ENCODE data around the gene KRTAP12-3. TPM values are rescaled to one million over a fixed set of nuclear protein-coding genes. Genes with fewer than 3 reads are reported as not detected.
"Not testable (repeated sequence)": the region's sequence is repeated elsewhere in the genome, so short reads cannot be mapped to it uniquely, and the experiment has no call there.

KRTAP12-3 gene
- total and polyA plus RNA-seq, 2 donors = not detected

DNA sequence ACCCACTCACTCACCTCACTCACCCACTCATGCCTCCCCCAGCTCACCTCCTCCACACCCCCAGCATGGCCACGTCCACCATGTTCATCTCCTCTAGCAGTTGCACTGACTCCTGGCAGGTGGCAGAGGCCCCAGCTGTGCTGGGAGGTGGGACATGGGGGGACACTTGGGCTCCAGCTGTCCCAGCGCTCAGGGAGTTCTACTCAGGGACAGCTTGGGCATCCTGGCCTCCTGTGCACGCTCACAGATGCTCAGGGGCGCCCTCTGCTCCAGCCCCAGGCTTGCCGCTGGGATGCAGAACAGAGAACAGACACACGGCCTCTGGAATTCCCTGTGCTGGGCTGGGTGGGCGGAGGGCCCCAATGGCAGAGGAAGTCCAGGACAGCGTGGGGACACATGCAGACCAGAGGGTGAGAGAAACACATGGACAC lies 40.6 kb upstream of the KRTAP12-3 start:
- H3K4me3 ChIP-seq (ENCODE audit: low read depth, low read length) = no peak overlapping the region
- H3K36me3 ChIP-seq (ENCODE audit: insufficient read depth) = no peaks in the 10 kb centered on the region
- 55% methylated on average over 8 of the region's 8 CpGs for WGBS
- H3K27ac ChIP-seq (ENCODE audit: low read depth) = no peak overlapping the region
- no peak for DNase-seq (ENCODE audit: extremely low spot score)
- no peaks in the 10 kb centered on the region for H3K4me1 ChIP-seq (ENCODE audit: insufficient read depth)

DNA sequence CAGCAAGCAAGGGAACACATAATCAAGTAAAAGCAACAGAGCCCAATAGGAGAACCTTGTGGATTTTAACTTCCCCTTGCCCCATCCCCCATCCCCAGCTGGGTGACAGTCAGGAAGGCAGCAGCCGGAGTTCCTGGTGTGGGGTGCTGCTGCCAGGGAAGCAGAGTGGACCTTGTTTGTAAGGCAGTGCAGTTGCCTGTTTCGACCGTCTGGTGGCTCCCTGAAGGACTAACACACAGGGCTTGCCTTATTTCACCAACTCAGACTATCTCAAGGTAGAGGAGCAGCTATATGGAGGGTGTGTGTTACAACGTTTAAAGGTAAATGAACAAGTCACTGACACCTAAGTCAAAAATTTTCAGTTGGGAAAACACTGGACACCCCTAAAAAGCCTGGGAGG lies 39.2 kb upstream of the KRTAP12-3 start:
- no peaks in the 10 kb centered on the region for H3K36me3 ChIP-seq (ENCODE audit: insufficient read depth)
- no peak overlapping the region for H3K4me3 ChIP-seq (ENCODE audit: low read depth, low read length)
- no peak overlapping the region for H3K27ac ChIP-seq (ENCODE audit: low read depth)
- WGBS = 24% methylated on average over 4 of the region's 4 CpGs
- no peak for DNase-seq (ENCODE audit: extremely low spot score)
- H3K4me1 ChIP-seq (ENCODE audit: insufficient read depth) = no peaks in the 10 kb centered on the region

DNA sequence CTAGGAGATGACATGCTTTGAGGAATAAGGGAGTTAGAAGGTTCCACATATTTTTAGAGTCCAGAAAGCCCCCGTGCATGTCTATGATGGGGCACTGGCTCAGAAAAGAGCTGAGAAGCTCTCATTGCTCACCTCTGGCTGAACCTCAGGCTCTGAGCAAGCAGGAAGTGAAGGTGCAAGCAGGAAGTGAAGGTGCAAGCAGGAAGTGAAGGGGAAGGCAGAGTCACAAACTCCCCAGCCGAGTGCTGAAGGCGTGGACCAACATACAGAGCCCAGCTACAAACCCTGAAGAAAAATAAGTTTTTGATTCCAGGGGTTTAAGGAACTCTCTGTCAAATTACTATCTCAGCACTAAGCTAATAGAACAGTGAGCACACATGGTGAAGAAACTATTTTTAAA lies 38.8 kb upstream of the KRTAP12-3 start:
- Histone ChIP-seq H3K27ac (ENCODE audit: low read depth) (no peak overlapping the region), H3K4me1 (ENCODE audit: insufficient read depth) (no peaks in the 10 kb centered on the region), H3K36me3 (ENCODE audit: insufficient read depth) (no peaks in the 10 kb centered on the region), H3K4me3 (ENCODE audit: low read depth, low read length) (no peak overlapping the region)
- 70% methylated on average over 3 of the region's 3 CpGs for WGBS
- DNase-seq (ENCODE audit: extremely low spot score) = no peak

DNA sequence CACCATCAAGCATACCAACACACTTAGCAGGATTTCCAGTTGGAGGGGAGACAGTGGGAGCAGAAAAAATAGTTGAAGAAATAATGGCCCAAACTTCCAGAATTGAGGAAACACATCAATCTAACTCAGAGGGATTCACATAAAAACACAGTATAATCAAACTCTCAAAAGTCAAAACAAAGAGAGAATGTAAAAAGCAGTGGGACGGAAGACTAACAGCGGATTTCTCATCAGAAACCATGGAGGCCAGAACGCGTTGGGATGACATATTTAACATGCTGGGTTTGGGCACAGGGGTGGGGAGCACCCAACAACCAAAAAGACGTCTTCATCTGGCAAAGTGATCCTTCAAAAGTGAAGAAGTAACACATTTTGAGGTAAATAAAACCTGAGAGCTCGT lies 37.8 kb upstream of the KRTAP12-3 start:
- 85% methylated on average over 6 of the region's 6 CpGs for WGBS
- Histone ChIP-seq H3K4me1 (ENCODE audit: insufficient read depth) (no peaks in the 10 kb centered on the region), H3K4me3 (ENCODE audit: low read depth, low read length) (no peak overlapping the region), H3K36me3 (ENCODE audit: insufficient read depth) (no peaks in the 10 kb centered on the region), H3K27ac (ENCODE audit: low read depth) (no peak overlapping the region)
- no peak for DNase-seq (ENCODE audit: extremely low spot score)

DNA sequence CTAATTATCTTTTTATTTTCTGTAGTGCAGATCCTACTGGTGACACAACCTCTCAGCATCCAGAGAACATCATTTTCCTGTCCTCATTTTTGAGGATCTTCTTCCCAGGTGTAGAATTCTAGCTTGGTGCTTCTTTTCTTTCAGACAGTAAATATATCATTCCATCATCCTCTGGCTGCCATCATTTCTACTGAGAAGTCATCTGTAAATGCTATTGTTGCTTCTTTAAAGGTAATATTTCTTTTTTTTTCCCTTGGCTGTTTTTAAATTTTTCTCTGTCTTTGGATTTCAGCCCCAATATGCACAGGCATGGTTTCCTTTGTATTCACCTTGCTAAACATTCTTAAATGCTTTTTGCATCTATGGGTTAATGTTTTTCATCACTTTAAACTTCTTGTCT lies 34.2 kb upstream of the KRTAP12-3 start:
- H3K36me3 ChIP-seq (ENCODE audit: insufficient read depth) = no peaks in the 10 kb centered on the region
- H3K27ac ChIP-seq (ENCODE audit: low read depth) = no peak overlapping the region
- H3K4me1 ChIP-seq (ENCODE audit: insufficient read depth) = no peaks in the 10 kb centered on the region
- no peak overlapping the region for H3K4me3 ChIP-seq (ENCODE audit: low read depth, low read length)
- DNase-seq (ENCODE audit: extremely low spot score) = no peak

DNA sequence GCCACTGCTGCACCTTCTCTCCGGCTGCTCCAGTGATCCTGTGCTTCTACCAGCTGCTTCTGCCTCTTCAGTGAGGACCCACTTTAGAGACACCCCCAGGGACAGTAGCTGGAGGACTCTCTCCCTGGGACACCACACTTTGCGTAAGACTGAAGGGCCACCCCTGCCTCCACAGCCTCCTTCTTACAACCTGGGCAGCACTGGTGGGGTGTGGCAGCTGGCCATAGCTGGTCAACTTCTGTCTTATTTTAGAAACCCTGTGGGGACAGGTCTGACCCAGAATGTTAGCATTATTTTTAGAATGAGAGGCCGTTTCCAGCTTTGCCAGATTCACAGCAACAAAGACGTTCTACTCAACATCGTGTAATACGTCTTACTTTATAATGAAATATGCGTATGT lies 32.0 kb upstream of the KRTAP12-3 start:
- Histone ChIP-seq H3K4me3 (ENCODE audit: low read depth, low read length) (no peak overlapping the region), H3K36me3 (ENCODE audit: insufficient read depth) (no peaks in the 10 kb centered on the region), H3K4me1 (ENCODE audit: insufficient read depth) (no peaks in the 10 kb centered on the region), H3K27ac (ENCODE audit: low read depth) (no peak overlapping the region)
- 89% methylated on average over 7 of the region's 7 CpGs for WGBS
- no peak for DNase-seq (ENCODE audit: extremely low spot score)

DNA sequence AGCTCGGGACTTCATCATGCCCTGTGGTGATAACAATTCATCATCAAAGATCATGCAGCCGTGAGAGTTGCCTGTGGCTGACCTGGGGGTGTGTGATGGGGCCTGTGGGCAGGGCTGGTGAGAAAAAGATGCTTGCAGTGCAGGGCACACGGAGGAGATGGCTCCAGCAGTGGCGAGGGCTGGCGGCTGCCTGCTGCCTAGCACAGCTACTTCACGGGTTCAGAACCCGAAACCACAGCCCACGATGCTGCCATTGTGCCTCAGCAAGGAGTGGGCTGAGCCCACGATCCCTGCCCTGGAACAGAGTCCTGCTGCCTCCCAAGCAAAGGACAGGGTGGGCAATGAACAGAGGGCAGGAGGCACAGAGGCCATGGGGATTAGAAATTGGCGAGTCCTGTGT lies 31.5 kb upstream of the KRTAP12-3 start:
- Histone ChIP-seq H3K4me3 (ENCODE audit: low read depth, low read length) (no peak overlapping the region), H3K27ac (ENCODE audit: low read depth) (no peak overlapping the region), H3K4me1 (ENCODE audit: insufficient read depth) (no peaks in the 10 kb centered on the region), H3K36me3 (ENCODE audit: insufficient read depth) (no peaks in the 10 kb centered on the region)
- DNase-seq (ENCODE audit: extremely low spot score) = no peak
- 69% methylated on average over 10 of the region's 10 CpGs for WGBS

DNA sequence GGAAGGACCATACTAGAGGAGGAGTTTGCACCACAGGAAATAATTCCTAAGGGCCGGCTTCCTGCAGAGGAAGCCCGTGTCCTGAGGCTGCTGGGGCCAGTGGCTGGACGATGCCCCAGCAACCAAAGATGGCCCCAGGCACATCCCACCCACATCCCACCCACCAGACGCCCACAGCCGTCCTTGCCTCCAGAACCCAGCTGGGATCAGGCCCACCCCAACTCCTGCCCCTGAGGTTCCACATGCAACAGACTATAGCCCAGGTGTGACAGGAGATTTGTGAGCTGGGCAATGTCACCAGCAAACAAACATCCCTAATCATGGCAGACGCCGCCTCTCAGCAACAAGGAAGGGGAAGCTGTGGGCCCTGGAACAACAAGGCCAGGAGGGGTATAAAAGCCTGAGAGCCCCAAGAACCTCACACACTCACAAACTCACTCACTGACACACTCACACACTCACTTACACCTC lies 31.0 kb upstream of the KRTAP12-3 start, which contains the start of gene KRTAP10-9:
Gene KRTAP10-9, plus strand, starts transcription at position 421 of the 471 bp plus-strand sequence. CDS start 79 bp downstream, outside the sequence.
- H3K4me3 ChIP-seq (ENCODE audit: low read depth, low read length) = no peak within 1 kb of the TSS
- H3K4me1 ChIP-seq (ENCODE audit: insufficient read depth) = no peaks in the 10 kb centered on the region
- WGBS = 49% methylated on average over 7 of the region's 7 CpGs
- DNase-seq (ENCODE audit: extremely low spot score) = no peak
- H3K27ac ChIP-seq (ENCODE audit: low read depth) = no peak within 1 kb of the TSS
- no peaks in the 10 kb centered on the region for H3K36me3 ChIP-seq (ENCODE audit: insufficient read depth)

DNA sequence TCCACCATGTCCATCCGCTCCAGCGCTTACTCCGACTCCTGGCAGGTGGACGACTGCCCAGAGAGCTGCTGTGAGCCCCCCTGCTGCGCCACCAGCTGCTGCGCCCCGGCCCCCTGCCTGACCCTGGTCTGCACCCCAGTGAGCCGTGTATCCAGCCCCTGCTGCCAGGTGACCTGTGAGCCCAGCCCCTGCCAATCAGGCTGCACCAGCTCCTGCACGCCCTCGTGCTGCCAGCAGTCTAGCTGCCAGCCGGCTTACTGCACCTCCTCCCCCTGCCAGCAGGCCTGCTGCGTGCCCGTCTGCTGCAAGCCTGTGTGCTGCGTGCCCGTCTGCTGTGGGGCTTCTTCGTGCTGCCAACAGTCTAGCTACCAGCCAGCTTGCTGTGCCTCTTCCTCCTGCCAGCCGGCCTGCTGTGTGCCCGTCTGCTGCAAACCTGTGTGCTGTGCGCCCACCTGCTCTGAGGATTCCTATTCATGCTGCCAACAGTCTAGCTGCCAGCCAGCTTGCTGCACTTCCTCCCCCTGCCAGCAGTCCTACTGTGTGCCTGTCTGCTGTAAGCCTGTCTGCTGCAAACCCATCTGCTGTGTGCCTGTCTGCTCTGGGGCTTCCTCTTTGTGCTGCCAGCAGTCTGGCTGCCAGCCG lies 30.4 kb upstream of the KRTAP12-3 start:
- DNase-seq (ENCODE audit: extremely low spot score); H3K27ac ChIP-seq (ENCODE audit: low read depth): not testable (repeated sequence)

DNA sequence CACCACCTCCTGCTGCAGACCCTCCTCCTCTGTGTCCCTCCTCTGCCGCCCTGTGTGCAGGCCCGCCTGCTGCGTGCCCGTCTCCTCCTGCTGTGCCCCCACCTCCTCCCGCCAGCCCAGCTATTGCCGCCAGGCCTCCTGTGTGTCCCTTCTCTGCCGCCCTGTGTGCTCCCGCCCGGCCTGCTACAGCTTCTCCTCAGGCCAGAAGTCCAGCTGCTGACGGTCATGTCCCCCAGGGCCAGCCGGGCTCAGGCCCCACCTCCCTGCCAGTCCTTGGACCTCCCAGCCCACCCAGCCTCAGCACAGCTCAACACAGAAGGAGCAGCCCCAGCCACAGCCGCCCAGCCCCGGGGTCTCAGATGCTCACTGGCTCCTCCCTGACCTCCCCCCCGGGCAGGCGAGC lies 29.9 kb upstream of the KRTAP12-3 start:
- H3K4me1 ChIP-seq (ENCODE audit: insufficient read depth); H3K27ac ChIP-seq (ENCODE audit: low read depth); H3K36me3 ChIP-seq (ENCODE audit: insufficient read depth); H3K4me3 ChIP-seq (ENCODE audit: low read depth, low read length); DNase-seq (ENCODE audit: extremely low spot score): not testable (repeated sequence)
- WGBS = 23% methylated on average over 15 of the region's 15 CpGs

More for the DNA sequence above, 30.4 kb upstream of the KRTAP12-3 start:
- H3K4me1 ChIP-seq (ENCODE audit: insufficient read depth); H3K4me3 ChIP-seq (ENCODE audit: low read depth, low read length); H3K36me3 ChIP-seq (ENCODE audit: insufficient read depth): not testable (repeated sequence)
- 77% methylated on average over 19 of the region's 20 CpGs for WGBS

DNA sequence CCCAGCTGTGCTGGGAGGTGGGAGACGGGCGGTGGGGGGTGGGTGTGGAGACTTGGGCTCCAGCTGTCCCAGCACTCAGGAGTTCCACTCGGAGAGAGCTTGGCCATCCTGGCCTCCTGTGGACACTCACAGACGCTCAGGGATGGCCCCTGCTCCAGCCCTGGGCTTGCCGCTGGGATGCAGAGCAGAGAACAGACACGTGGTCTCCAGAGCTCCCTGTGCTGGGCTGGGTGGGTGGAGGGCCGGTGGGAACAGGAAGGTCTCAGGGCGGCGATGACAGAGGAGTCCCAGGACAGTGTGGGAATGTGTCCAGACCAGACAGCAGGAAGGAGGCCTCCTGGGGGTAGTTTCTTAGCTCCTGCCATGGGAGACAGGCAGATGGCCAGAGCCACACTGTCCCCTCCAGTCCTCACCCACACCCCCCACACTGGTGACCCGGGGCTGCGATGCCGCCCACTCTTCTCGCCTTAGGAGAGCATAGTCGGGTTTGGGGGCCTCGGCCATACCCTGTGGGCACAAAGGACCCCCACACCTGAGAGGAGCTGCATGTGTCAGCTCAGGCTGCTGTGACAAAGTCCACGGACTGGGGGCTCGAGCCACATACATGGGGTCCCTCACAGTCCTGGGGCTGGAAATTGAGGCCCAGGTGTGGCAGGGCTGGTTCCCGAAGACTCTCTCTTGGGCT lies 28.9 kb upstream of the KRTAP12-3 start:
- no peaks in the 10 kb centered on the region for H3K36me3 ChIP-seq (ENCODE audit: insufficient read depth)
- WGBS = 56% methylated on average over 18 of the region's 18 CpGs
- no peak overlapping the region for H3K27ac ChIP-seq (ENCODE audit: low read depth)
- DNase-seq (ENCODE audit: extremely low spot score) = no peak
- no peaks in the 10 kb centered on the region for H3K4me1 ChIP-seq (ENCODE audit: insufficient read depth)
- no peak overlapping the region for H3K4me3 ChIP-seq (ENCODE audit: low read depth, low read length)

DNA sequence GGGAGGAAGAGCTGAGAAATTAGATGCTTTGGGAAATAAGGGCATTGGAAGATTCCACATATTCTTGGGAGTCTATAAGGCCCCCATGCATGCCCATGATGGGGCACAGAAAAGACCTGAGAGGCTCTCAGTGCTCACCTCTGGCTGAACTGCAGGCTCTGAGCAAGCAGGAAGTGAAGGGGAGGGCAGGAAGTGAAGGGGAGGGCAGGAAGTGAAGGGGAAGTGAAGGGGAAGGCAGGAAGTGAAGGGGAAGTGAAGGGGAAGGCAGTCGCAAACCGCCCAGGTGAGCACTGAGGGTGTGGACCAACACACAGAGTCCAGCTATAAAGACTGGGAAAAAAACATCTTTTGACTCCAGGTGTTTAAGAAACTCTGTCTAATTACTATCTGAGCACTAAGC lies 27.3 kb upstream of the KRTAP12-3 start:
- WGBS = 82% methylated on average over 2 of the region's 2 CpGs
- DNase-seq (ENCODE audit: extremely low spot score) = no peak
- Histone ChIP-seq H3K27ac (ENCODE audit: low read depth) (no peak overlapping the region), H3K4me3 (ENCODE audit: low read depth, low read length) (no peak overlapping the region), H3K36me3 (ENCODE audit: insufficient read depth) (no peaks in the 10 kb centered on the region), H3K4me1 (ENCODE audit: insufficient read depth) (no peaks in the 10 kb centered on the region)

DNA sequence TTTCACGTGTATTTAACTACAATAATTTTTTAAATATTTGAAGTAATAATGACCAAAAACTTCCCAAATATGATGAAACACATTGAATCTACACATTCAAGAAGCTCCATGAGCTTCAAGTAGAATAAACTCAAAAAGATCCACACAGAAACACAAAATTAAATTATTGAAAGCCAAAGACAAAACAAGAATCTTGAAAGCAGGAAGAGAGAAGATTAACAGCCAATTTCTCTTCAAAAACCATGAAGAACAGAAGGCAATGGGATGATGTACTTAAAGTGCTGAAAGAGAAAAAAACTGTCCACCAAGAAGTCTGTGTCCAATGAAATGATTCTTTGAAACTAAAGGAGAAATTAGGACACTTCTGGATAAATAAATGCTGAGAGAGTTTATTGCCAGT lies 25.7 kb upstream of the KRTAP12-3 start:
- H3K27ac ChIP-seq (ENCODE audit: low read depth) = no peak overlapping the region
- H3K36me3 ChIP-seq (ENCODE audit: insufficient read depth) = no peaks in the 10 kb centered on the region
- H3K4me3 ChIP-seq (ENCODE audit: low read depth, low read length) = no peak overlapping the region
- DNase-seq (ENCODE audit: extremely low spot score) = no peak
- 92% methylated on average over 1 of the region's 1 CpG for WGBS
- H3K4me1 ChIP-seq (ENCODE audit: insufficient read depth) = no peaks in the 10 kb centered on the region

DNA sequence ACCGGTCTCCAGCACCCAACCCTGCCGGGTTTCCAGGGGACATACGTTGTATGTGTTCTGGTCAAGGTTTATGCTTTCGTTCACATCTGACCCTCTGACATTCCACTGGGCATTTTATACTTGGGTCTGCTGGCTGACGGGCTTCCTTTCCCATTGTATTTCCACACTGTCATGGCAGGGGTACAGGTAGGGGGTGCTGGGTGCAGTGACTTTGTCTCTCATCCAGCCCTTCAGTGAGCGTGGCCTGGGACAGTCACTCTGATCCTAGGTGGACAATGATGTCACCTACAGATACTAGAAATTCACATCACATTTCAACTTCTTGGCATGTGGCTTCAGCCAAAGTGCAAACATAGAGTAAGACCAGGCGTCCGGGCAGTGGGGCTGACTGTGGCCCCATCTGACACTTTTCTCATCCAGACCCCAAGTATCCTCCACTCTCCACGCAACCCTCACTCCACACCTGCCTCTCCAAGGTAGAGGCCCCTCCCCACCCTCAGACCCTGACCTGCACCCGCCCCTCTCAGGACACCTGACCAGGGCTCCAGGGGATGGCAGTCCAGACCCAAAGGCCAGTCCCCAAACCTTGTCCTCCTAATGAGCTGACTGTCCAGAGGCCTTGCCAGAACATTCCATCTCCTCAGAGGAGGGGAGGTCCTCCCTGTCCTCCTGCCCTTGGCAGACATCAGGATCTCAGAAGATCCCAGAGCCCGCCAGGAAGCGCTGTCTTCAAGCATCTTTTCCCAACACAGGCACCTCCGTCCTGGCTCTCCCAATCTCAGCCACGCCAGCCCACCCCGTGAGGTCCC lies 21.3 kb upstream of the KRTAP12-3 start:
- no peaks in the 10 kb centered on the region for H3K4me1 ChIP-seq (ENCODE audit: insufficient read depth)
- DNase-seq (ENCODE audit: extremely low spot score) = no peak
- WGBS = 76% methylated on average over 15 of the region's 15 CpGs
- no peak overlapping the region for H3K27ac ChIP-seq (ENCODE audit: low read depth)
- H3K36me3 ChIP-seq (ENCODE audit: insufficient read depth) = no peaks in the 10 kb centered on the region
- no peak overlapping the region for H3K4me3 ChIP-seq (ENCODE audit: low read depth, low read length)

Measured in urinary bladder (tissue), 4 donors.